HEK293 (cell line): ENCODE results near the gene NRL.

Experiments
- CTCF ChIA-PET: fragments of 350-600 bp; formaldehyde crosslinking; extraction: SDS; loops from one replicate; lab custom pipeline; 2021; ENCODE audit warnings: antibody characterized with exemption; lab: Yijun Ruan, JAX
- POLR2A ChIA-PET: fragments of 300-600 bp; formaldehyde crosslinking; extraction: SDS; loops from one replicate; lab custom pipeline; 2020; ENCODE audit warnings: antibody characterized with exemption, inconsistent platforms; lab: Yijun Ruan, JAX
- H3K27ac ChIP-seq: fragments of 200-500 bp; sonication (Bioruptor generic); 2 replicates; pipeline ENCODE4 v1.5.1; 2014; ENCODE audit warnings: low read depth, low read length, control low read depth, inconsistent platforms; ENCODE audit errors: extremely low read depth
- H3K36me3 ChIP-seq, 2 experiments: fragments of 200-500 bp in 1 of 2; sonication (Bioruptor generic) in 1 of 2; 1 replicate in 1 of 2; 2 replicates in 1 of 2; pipeline ENCODE4 v1.5.1; 2014 to 2017; ENCODE audit warnings: inconsistent platforms in 2 of 2, low read length in 2 of 2; ENCODE audit not compliant: control insufficient read depth in 2 of 2, insufficient read depth in 1 of 2
- H3K4me1 ChIP-seq: fragments of 200-500 bp; sonication (Bioruptor generic); 2 replicates; pipeline ENCODE4 v1.5.1; 2014; ENCODE audit warnings: mild to moderate bottlenecking, low read length, inconsistent platforms; ENCODE audit not compliant: control insufficient read depth, insufficient read depth
- H3K4me3 ChIP-seq: 2 replicates; pipeline ENCODE4 v1.5.1; 2011; ENCODE audit warnings: low read depth, mild to moderate bottlenecking, control low read depth, low read length, moderate library complexity
- H3K9me3 ChIP-seq: fragments of 200-500 bp; sonication (Bioruptor generic); 2 replicates; pipeline ENCODE4 v1.5.1; 2014; ENCODE audit warnings: low read depth, low read length, inconsistent platforms; ENCODE audit not compliant: control insufficient read depth, insufficient read depth
- EGR2 ChIP-seq: fragments of 450-650 bp; formaldehyde crosslinking; IDR thresholded peaks from 2 replicates; pipeline ENCODE4 v1.5.1; 2016; ENCODE audit warnings: low read depth, missing biosample characterization, missing genetic modification characterization
- GLIS1 ChIP-seq: fragments of 450-650 bp; formaldehyde crosslinking; IDR thresholded peaks from 2 replicates; pipeline ENCODE4 v1.5.1; 2016; ENCODE audit warnings: missing biosample characterization, missing genetic modification characterization
- PRDM1 ChIP-seq: fragments of 450-650 bp; formaldehyde crosslinking; IDR thresholded peaks from 2 replicates; pipeline ENCODE4; 2016; ENCODE audit warnings: missing biosample characterization, missing genetic modification characterization
- SCRT1 ChIP-seq: fragments of 450-650 bp; formaldehyde crosslinking; IDR thresholded peaks from 2 replicates; pipeline ENCODE4 v1.5.1; 2016; ENCODE audit warnings: missing biosample characterization, missing genetic modification characterization, borderline replicate concordance
- SP2 ChIP-seq: fragments of 450-650 bp; formaldehyde crosslinking; IDR thresholded peaks from 2 replicates; pipeline ENCODE4 v1.5.1; 2016; ENCODE audit warnings: missing biosample characterization, missing genetic modification characterization
- ZBTB21 ChIP-seq: fragments of 450-650 bp; formaldehyde crosslinking; IDR thresholded peaks from 2 replicates; pipeline ENCODE4 v1.5.1; 2017; ENCODE audit warnings: missing biosample characterization, missing genetic modification characterization
- ZFHX2 ChIP-seq: fragments of 450-650 bp; formaldehyde crosslinking; conservative IDR thresholded peaks from 2 replicates; pipeline ENCODE4 v1.5.1; 2016; ENCODE audit warnings: missing biosample characterization, missing genetic modification characterization
- ZFP41 ChIP-seq: fragments of 450-650 bp; formaldehyde crosslinking; IDR thresholded peaks from 2 replicates; pipeline ENCODE4 v1.5.1; 2016; ENCODE audit warnings: missing biosample characterization, missing genetic modification characterization, borderline replicate concordance
- ZNF26 ChIP-seq: fragments of 450-650 bp; formaldehyde crosslinking; IDR thresholded peaks from 2 replicates; pipeline ENCODE4 v1.5.1; 2016; ENCODE audit warnings: missing biosample characterization, missing genetic modification characterization
- ZNF488 ChIP-seq: fragments of 450-650 bp; formaldehyde crosslinking; IDR thresholded peaks from 2 replicates; pipeline ENCODE4 v1.5.1; 2016; ENCODE audit warnings: missing biosample characterization, missing genetic modification characterization
- ZNF549 ChIP-seq: fragments of 450-650 bp; IDR thresholded peaks from 2 replicates; pipeline ENCODE4 v1.5.1; 2018; ENCODE audit warnings: missing biosample characterization, missing genetic modification characterization, mild to moderate bottlenecking, inconsistent platforms, moderate library complexity
- ZNF660 ChIP-seq: fragments of 450-650 bp; IDR thresholded peaks from 2 replicates; pipeline ENCODE4 v1.5.1; 2018; ENCODE audit warnings: missing biosample characterization, mild to moderate bottlenecking, missing genetic modification characterization
- ZNF677 ChIP-seq: fragments of 450-650 bp; IDR thresholded peaks from 2 replicates; pipeline ENCODE4 v1.5.0; 2018; ENCODE audit warnings: missing biosample characterization, mild to moderate bottlenecking, missing genetic modification characterization, moderate library complexity
- ZSCAN5A ChIP-seq: fragments of 450-650 bp; formaldehyde crosslinking; IDR thresholded peaks from 2 replicates; pipeline ENCODE4 v1.5.1; 2016; ENCODE audit warnings: missing biosample characterization, missing genetic modification characterization

The NRL gene

DNA sequence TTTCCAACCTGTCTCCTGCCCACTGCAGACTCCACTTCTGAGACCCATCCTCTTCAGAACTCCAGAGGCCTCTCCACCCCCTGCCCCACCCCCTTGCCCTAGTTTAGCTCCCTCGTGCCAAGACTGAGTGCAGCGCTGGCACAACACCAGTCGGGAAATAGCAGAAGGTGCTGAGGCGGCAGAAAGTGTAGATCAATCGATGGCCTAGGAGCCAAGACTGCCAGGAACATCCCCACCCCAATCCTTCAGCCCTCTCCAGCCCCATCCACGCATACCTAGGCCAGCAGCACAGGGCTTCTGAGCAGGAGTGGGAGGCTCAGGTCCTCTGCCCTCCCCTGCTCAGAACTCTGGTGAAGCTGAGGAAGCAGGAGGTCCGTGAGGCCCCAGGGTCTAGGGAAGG lies 42.3 kb downstream of the NRL start (continued):
- no peak for TF ChIP-seq ZNF26 (tag by site-specific recombination)

GRCh38 chr14:24071836-24072430 lies 42.8 kb downstream of the NRL start:
- no peak for TF ChIP-seq ZNF677 (tag by site-specific recombination)
- TF ChIP-seq ZSCAN5A = no peak
- TF ChIP-seq ZBTB21 = no peak
- TF ChIP-seq ZFP41 = no peak
- no peak for TF ChIP-seq ZNF488 (tag by site-specific recombination)
- TF ChIP-seq ZNF549 (tag by site-specific recombination) = no peak
- no peak for TF ChIP-seq PRDM1 (tag by site-specific recombination)
- no peaks in the 10 kb centered on the region for H3K9me3 ChIP-seq
- no peaks in the 10 kb centered on the region for H3K36me3 ChIP-seq
- CTCF ChIA-PET = interaction anchor here (0.9 to 2.5 kb wide), 2 partner anchors 11 to 18 kb away, joined by 4 to 17 read pairs; no protein-coding TSS in a partner anchor
- POLR2A ChIA-PET = no interaction called here
- no peak overlapping the region for H3K27ac ChIP-seq
- H3K4me1 ChIP-seq = no peaks in the 10 kb centered on the region
- no peak overlapping the region for H3K4me3 ChIP-seq

GRCh38 chr14:24071144-24071697 lies 43.5 kb downstream of the NRL start, which contains the start of gene CPNE6:
CPNE6 (plus strand) TSS chr14:24071562; CDS start chr14:24072937, 1,375 bp downstream.
- no peak within 1 kb of the TSS for H3K4me3 ChIP-seq
- H3K36me3 ChIP-seq = no peaks in the 10 kb centered on the region
- ChIA-PET CTCF (interaction anchor here (0.9 to 3.5 kb wide), 3 partner anchors 11 to 19 kb away, joined by 4 to 17 read pairs (median 17); no protein-coding TSS in a partner anchor), POLR2A (interaction anchor here (1.2 kb wide), 1 partner anchor 23 kb away, joined by 4 read pairs; the partner anchor contains the start of gene PCK2)
- TF ChIP-seq SP2 (tag by site-specific recombination) = no peak
- TF ChIP-seq GLIS1 (tag by site-specific recombination) = peak; percentile 11; the same call in 1 of the 2 replicates
- no peak for TF ChIP-seq ZNF660 (tag by site-specific recombination)
- peak; percentile 75 for TF ChIP-seq EGR2 (tag by site-specific recombination)
- TF ChIP-seq ZFHX2 (tag by site-specific recombination) = peak; percentile 82
- no peak for TF ChIP-seq SCRT1 (tag by site-specific recombination)
- no peaks in the 10 kb centered on the region for H3K4me1 ChIP-seq
- no peaks in the 10 kb centered on the region for H3K9me3 ChIP-seq
- no peak within 1 kb of the TSS for H3K27ac ChIP-seq
